Central memory CD8-positive, alpha-beta T cell (primary cell): Measurements from ENCODE around the gene TBX1.

ENCODE experiments used
- ATAC-seq: fragments of 150-1000 bp; cut with Tn5 transposase; replicated peaks from 2 replicates; pipeline ENCODE4 v1.10.0; 2022; ENCODE audit warnings: mild to moderate bottlenecking, moderate FRiP score, moderate number of reproducible peaks; ENCODE audit not compliant: poor library complexity, severe bottlenecking; ENCODE audit errors: extremely low read depth
- DNase-seq, 2 donors: peaks; one replicate each; pipeline ENCODE4 v3.0.0; 2021; ENCODE audit warnings: low spot score in 2 of 2
- H3K27ac Mint-ChIP-seq: one replicate; pipeline ENCODE4 v1.8.0; 2022; ENCODE audit warnings: low read depth, mild to moderate bottlenecking, moderate library complexity, mixed read lengths
- H3K27me3 Mint-ChIP-seq: one replicate; pipeline ENCODE4 v1.8.0; 2022; ENCODE audit warnings: mixed read lengths
- H3K36me3 Mint-ChIP-seq: one replicate; pipeline ENCODE4 v1.8.0; 2022; ENCODE audit warnings: mild to moderate bottlenecking, moderate library complexity, mixed read lengths; ENCODE audit not compliant: insufficient read depth
- H3K4me1 Mint-ChIP-seq: one replicate; pipeline ENCODE4 v1.8.0; 2022; ENCODE audit warnings: mixed read lengths
- H3K4me3 Mint-ChIP-seq: one replicate; pipeline ENCODE4 v1.8.0; 2022; ENCODE audit warnings: mild to moderate bottlenecking, moderate library complexity, mixed read lengths
- H3K9me3 Mint-ChIP-seq: one replicate; pipeline ENCODE4 v1.8.0; 2022; ENCODE audit warnings: mixed read lengths

The TBX1 gene

GRCh38 chr22:19761725-19762567, 1.4 kb downstream of the TBX1 start:
- Mint-ChIP-seq H3K27ac (no peak overlapping the region), H3K4me3 (peak overlapping the region; percentile 57), H3K4me1 (peaks cover 19% of the 10 kb centered on the region), H3K9me3 (no peaks in the 10 kb centered on the region), H3K27me3 (peaks cover 84% of the 10 kb centered on the region), H3K36me3 (peaks cover 4% of the 10 kb centered on the region)
- DNase-seq (no peak), ATAC-seq (no peak)

DNA sequence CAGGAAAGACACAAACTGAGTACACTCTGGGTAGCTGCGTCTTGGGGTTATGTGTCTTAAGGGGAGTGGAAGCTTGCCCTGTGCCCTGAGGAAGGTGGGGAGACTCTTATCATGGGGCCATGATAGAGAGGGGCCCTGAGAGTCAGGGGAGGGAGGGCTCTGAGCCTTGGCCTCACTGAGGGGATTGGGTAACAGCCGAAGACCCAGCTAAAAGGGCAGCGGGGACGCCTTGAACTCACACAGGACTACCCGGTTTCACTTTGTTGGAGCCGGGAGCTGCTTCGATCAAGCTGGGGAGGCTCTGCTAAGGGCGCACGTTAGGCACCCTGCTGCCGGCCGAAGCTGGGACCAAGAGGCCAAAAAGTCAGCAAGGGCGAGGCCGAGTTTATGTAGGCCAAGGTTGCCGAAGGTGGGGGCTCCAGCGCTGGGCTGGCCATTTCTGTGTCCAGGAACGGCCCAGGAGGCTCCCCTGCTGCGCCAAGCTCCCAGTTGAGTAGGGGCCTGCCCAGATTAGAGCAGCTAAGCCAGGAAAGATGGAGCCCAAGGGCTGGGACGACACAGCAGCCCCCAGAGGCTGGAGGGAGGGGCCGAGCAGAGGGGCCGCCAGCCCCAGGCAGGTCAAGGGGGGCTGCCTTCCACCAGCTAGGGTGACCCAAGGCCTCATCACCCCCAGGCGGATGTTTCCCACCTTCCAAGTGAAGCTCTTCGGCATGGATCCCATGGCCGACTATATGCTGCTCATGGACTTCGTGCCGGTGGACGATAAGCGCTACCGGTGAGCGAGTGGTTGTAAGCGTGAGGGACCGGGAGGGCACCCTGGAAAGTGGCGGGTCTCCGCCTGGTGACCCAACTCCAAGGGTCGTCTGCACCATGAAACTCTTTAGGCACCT, 2.2 kb downstream of the TBX1 start:
- H3K4me3 Mint-ChIP-seq = no peak overlapping the region
- ATAC-seq (no peak), DNase-seq (no peak)
- peaks cover 84% of the 10 kb centered on the region for H3K27me3 Mint-ChIP-seq
- no peaks in the 10 kb centered on the region for H3K9me3 Mint-ChIP-seq
- H3K36me3 Mint-ChIP-seq = peaks cover 4% of the 10 kb centered on the region
- H3K27ac Mint-ChIP-seq = no peak overlapping the region
- peaks cover 21% of the 10 kb centered on the region for H3K4me1 Mint-ChIP-seq

- ATAC-seq (no peak), DNase-seq (no peak)
- peaks cover 6% of the 10 kb centered on the region for H3K36me3 Mint-ChIP-seq
- peaks cover 83% of the 10 kb centered on the region for H3K27me3 Mint-ChIP-seq
- H3K4me1 Mint-ChIP-seq = peaks cover 21% of the 10 kb centered on the region
- H3K27ac Mint-ChIP-seq = no peak overlapping the region
- no peaks in the 10 kb centered on the region for H3K9me3 Mint-ChIP-seq
- H3K4me3 Mint-ChIP-seq = no peak overlapping the region
Observed at GRCh38 chr22:19763458-19764298, 3.1 kb downstream of the TBX1 start.

- Mint-ChIP-seq H3K36me3 (peaks cover 6% of the 10 kb centered on the region), H3K4me1 (peaks cover 21% of the 10 kb centered on the region), H3K27ac (no peak overlapping the region), H3K27me3 (peaks cover 83% of the 10 kb centered on the region), H3K4me3 (no peak overlapping the region), H3K9me3 (no peaks in the 10 kb centered on the region)
- no peak for DNase-seq
- ATAC-seq = no peak
Observed at GRCh38 chr22:19764299-19764593, 3.7 kb downstream of the TBX1 start.

- DNase-seq (no peak), ATAC-seq (no peak)
- peak overlapping the region; percentile 60 for H3K4me3 Mint-ChIP-seq
- H3K4me1 Mint-ChIP-seq = peaks cover 15% of the 10 kb centered on the region
- no peak overlapping the region for H3K27ac Mint-ChIP-seq
- peaks cover 83% of the 10 kb centered on the region for H3K27me3 Mint-ChIP-seq
- H3K9me3 Mint-ChIP-seq = no peaks in the 10 kb centered on the region
- peaks cover 6% of the 10 kb centered on the region for H3K36me3 Mint-ChIP-seq
Observed at GRCh38 chr22:19764636-19765476, 4.3 kb downstream of the TBX1 start.

GRCh38 chr22:19765477-19766239, 5.1 kb downstream of the TBX1 start:
- H3K4me3 Mint-ChIP-seq = peak overlapping the region; percentile 60
- no peaks in the 10 kb centered on the region for H3K9me3 Mint-ChIP-seq

GRCh38 chr22:19766240-19766510, 5.6 kb downstream of the TBX1 start:
- peaks cover 8% of the 10 kb centered on the region for H3K4me1 Mint-ChIP-seq
- DNase-seq (no peak), ATAC-seq (no peak)
- H3K4me3 Mint-ChIP-seq = no peak overlapping the region
- H3K9me3 Mint-ChIP-seq = no peaks in the 10 kb centered on the region
- no peak overlapping the region for H3K27ac Mint-ChIP-seq
- H3K36me3 Mint-ChIP-seq = peaks cover 3% of the 10 kb centered on the region
- peaks cover 86% of the 10 kb centered on the region for H3K27me3 Mint-ChIP-seq

More at GRCh38 chr22:19765477-19766239, 5.1 kb downstream of the TBX1 start:
- peaks cover 8% of the 10 kb centered on the region for H3K4me1 Mint-ChIP-seq
- peaks cover 83% of the 10 kb centered on the region for H3K27me3 Mint-ChIP-seq
- DNase-seq = no peak
- H3K36me3 Mint-ChIP-seq = peaks cover 3% of the 10 kb centered on the region
- ATAC-seq = no peak
- no peak overlapping the region for H3K27ac Mint-ChIP-seq

- Mint-ChIP-seq H3K27me3 (peaks cover 86% of the 10 kb centered on the region), H3K4me3 (peak overlapping the region; percentile 63), H3K9me3 (no peaks in the 10 kb centered on the region), H3K4me1 (peaks cover 8% of the 10 kb centered on the region), H3K36me3 (peaks cover 3% of the 10 kb centered on the region), H3K27ac (no peak overlapping the region)
- DNase-seq (peak in 1 of 2 donors; percentile 26), ATAC-seq (peak; percentile 70)
Observed at GRCh38 chr22:19766511-19767426, 6.2 kb downstream of the TBX1 start.

- H3K9me3 Mint-ChIP-seq = no peaks in the 10 kb centered on the region
- H3K27me3 Mint-ChIP-seq = peaks cover 86% of the 10 kb centered on the region
- ATAC-seq (no peak), DNase-seq (no peak)
- peaks cover 8% of the 10 kb centered on the region for H3K4me1 Mint-ChIP-seq
- H3K4me3 Mint-ChIP-seq = peak overlapping the region; percentile 63
- H3K36me3 Mint-ChIP-seq = peaks cover 3% of the 10 kb centered on the region
- H3K27ac Mint-ChIP-seq = no peak overlapping the region
Observed at GRCh38 chr22:19767427-19768341, 7.1 kb downstream of the TBX1 start.

- H3K27me3 Mint-ChIP-seq = peaks cover 87% of the 10 kb centered on the region
Observed at GRCh38 chr22:19769393-19769715, 8.8 kb downstream of the TBX1 start.

More at GRCh38 chr22:19769393-19769715, 8.8 kb downstream of the TBX1 start:
- Mint-ChIP-seq H3K36me3 (peaks cover 3% of the 10 kb centered on the region), H3K9me3 (no peaks in the 10 kb centered on the region), H3K27ac (no peak overlapping the region), H3K4me1 (peaks cover 8% of the 10 kb centered on the region), H3K4me3 (no peak overlapping the region)
- ATAC-seq (no peak), DNase-seq (no peak)
